Smooth muscle cell (in vitro differentiated cells): ENCODE data around the gene CPA3. TPM values are rescaled to one million over a fixed set of nuclear protein-coding genes. Genes with fewer than 3 reads are reported as not detected.

ENCODE experiments used
- DNase-seq: peaks from one replicate; lab custom pipeline; 2025; ENCODE audit not compliant: unreplicated experiment; lab: John Stamatoyannopoulos, UW
- H2AFZ ChIP-seq: fragments of 200-600 bp; sonication (generic); 2 replicates; pipeline ENCODE4 v1.6.0; 2016; ENCODE audit warnings: antibody characterized with exemption, low read depth, mild to moderate bottlenecking
- H3F3A ChIP-seq: fragments of 200-600 bp; sonication (generic); 2 replicates; pipeline ENCODE4 v1.6.0; 2017; ENCODE audit warnings: antibody characterized with exemption, low read depth
- H3K27ac ChIP-seq: fragments of 200-600 bp; sonication (generic); 2 replicates; pipeline ENCODE4 v1.5.1; 2016; ENCODE audit warnings: low read depth, mild to moderate bottlenecking
- H3K27me3 ChIP-seq: fragments of 200-600 bp; sonication (generic); 2 replicates; pipeline ENCODE4 v1.6.1; 2016; ENCODE audit warnings: low read depth, mild to moderate bottlenecking
- H3K36me3 ChIP-seq: fragments of 200-600 bp; sonication (generic); 2 replicates; pipeline ENCODE4 v1.5.1; 2016; ENCODE audit warnings: low read depth
- H3K4me1 ChIP-seq: fragments of 200-600 bp; sonication (generic); 2 replicates; pipeline ENCODE4 v1.5.1; 2016; ENCODE audit warnings: low read depth
- H3K4me2 ChIP-seq: fragments of 200-600 bp; sonication (generic); 2 replicates; pipeline ENCODE4 v1.6.0; 2016; ENCODE audit warnings: mild to moderate bottlenecking
- H3K4me3 ChIP-seq: fragments of 200-600 bp; sonication (generic); 2 replicates; pipeline ENCODE4 v1.5.1; 2016; ENCODE audit warnings: mild to moderate bottlenecking
- H3K79me2 ChIP-seq: fragments of 200-600 bp; sonication (generic); 2 replicates; pipeline ENCODE4 v1.6.0; 2016; ENCODE audit warnings: low read depth, mild to moderate bottlenecking
- H3K9ac ChIP-seq: fragments of 200-600 bp; sonication (generic); 2 replicates; pipeline ENCODE4 v1.6.0; 2016; ENCODE audit warnings: low read depth
- H3K9me3 ChIP-seq: fragments of 200-600 bp; sonication (generic); replicated peaks from 2 replicates; pipeline ENCODE4 v1.5.1; 2016; ENCODE audit warnings: low read depth
- H4K20me1 ChIP-seq: fragments of 200-600 bp; sonication (generic); 2 replicates; pipeline ENCODE4 v1.6.0; 2016; ENCODE audit warnings: low read depth
- CTCF ChIP-seq: fragments of 200-600 bp; sonication (generic); IDR thresholded peaks from 2 replicates; pipeline ENCODE4 v1.5.1; 2017; ENCODE audit warnings: borderline replicate concordance, mild to moderate bottlenecking, antibody characterized with exemption; ENCODE audit not compliant: insufficient read depth, poor library complexity, severe bottlenecking
- WGBS: methylation state at CpG from one replicate; pipeline ENCODE4 v1.1.7; 2016; ENCODE audit warnings: low lambda C conversion rate; 5-methylcytosine and 5-hydroxymethylcytosine counted together
- polyA plus RNA-seq: library from polyadenylated mRNA; unstranded; fragments of >200 nt; fragmentation: Nextera tagmentation; extraction: Ambion mirVana; gene quantifications from 2 replicates; pipeline ENCODE4 v1.2.1, GENCODE V29; 2016
- total RNA-seq: library from RNA; depleted of rRNA; stranded (reverse); fragments of >200 nt; gene quantifications from 2 replicates; pipeline ENCODE4 v1.2.3, GENCODE V29; 2014

Gene CPA3
- total and polyA plus RNA-seq, 2 experiments from 2014 or later, result not detected

- Histone ChIP-seq H3K4me2 (no peak overlapping the region), H3K4me1 (no peaks in the 10 kb centered on the region), H4K20me1 (no peaks in the 10 kb centered on the region), H3K4me3 (no peak overlapping the region), H3K27ac (no peak overlapping the region), H3F3A (no peaks in the 10 kb centered on the region), H2AFZ (no peak overlapping the region), H3K27me3 (no peaks in the 10 kb centered on the region), H3K9me3 (no peaks in the 10 kb centered on the region), H3K79me2 (no peaks in the 10 kb centered on the region), H3K9ac (no peak overlapping the region), H3K36me3 (no peaks in the 10 kb centered on the region)
- TF ChIP-seq CTCF, result no peak
- WGBS, result 48% methylated on average over 1 of the region's 1 CpG
- DNase-seq, result no peak
Measured at GRCh38 chr3:148873977-148874376, 8.9 kb downstream of the CPA3 start.

DNA sequence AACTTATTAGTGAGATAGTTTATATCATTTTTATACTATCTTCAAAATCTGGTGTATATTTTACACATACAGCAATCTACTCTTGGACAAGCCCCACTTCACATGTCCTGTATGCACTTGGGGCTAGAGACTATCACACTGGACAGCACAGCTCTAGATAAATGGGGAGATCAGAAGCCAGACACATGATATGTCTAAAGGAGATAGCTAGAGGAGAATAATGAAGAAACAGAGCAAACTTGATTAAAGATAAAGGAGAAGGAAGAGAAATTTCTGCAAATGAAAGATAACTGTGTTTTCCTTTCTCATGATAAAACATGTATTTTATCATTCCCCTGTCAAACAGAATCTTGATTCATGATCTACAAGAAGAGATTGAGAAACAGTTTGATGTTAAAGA, 13.0 kb downstream of the CPA3 start:
- no peak overlapping the region for H3K4me2 ChIP-seq
- no peaks in the 10 kb centered on the region for H3K36me3 ChIP-seq
- no peak overlapping the region for H3K27ac ChIP-seq
- H3K9ac ChIP-seq, result no peak overlapping the region
- no peaks in the 10 kb centered on the region for H3K79me2 ChIP-seq
- no peak for TF ChIP-seq CTCF
- no peak for DNase-seq
- no peaks in the 10 kb centered on the region for H3K4me1 ChIP-seq
- H3K9me3 ChIP-seq, result no peaks in the 10 kb centered on the region
- H3K27me3 ChIP-seq, result no peaks in the 10 kb centered on the region
- no peaks in the 10 kb centered on the region for H4K20me1 ChIP-seq
- no peaks in the 10 kb centered on the region for H3F3A ChIP-seq
- no peak overlapping the region for H2AFZ ChIP-seq
- H3K4me3 ChIP-seq, result no peak overlapping the region

- Histone ChIP-seq H3K27ac (no peak overlapping the region), H3K9ac (no peak overlapping the region), H4K20me1 (no peaks in the 10 kb centered on the region), H3K79me2 (no peaks in the 10 kb centered on the region), H3K4me3 (no peak overlapping the region), H3F3A (no peaks in the 10 kb centered on the region), H3K27me3 (no peaks in the 10 kb centered on the region), H3K4me2 (no peak overlapping the region), H3K4me1 (no peaks in the 10 kb centered on the region), H2AFZ (no peak overlapping the region), H3K9me3 (no peaks in the 10 kb centered on the region), H3K36me3 (no peaks in the 10 kb centered on the region)
- no peak for DNase-seq
- TF ChIP-seq CTCF, result no peak
Measured at GRCh38 chr3:148879256-148879655, 14.2 kb downstream of the CPA3 start.

DNA sequence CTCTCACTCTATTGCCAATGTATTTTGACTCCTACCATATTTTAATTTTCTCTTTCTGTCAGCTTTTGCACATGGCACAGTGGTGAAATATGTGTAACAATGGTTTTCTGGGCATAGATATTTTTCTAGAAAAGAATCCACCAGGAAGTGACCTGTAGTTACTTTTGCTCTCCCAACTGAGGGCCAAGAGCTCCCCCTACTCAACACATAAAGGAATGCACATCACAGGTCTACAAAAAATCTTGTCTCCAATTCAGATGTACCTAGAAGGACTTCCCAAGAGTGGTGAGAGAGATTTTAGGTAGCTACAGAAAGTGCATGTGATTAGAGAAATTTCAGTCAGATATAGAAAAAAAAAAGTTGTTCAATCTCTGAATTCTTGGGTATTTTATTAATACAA, 15.6 kb downstream of the CPA3 start:
- H3K4me1 ChIP-seq, result no peaks in the 10 kb centered on the region
- no peaks in the 10 kb centered on the region for H4K20me1 ChIP-seq
- DNase-seq, result no peak
- H3K27me3 ChIP-seq, result no peaks in the 10 kb centered on the region
- no peak overlapping the region for H3K4me3 ChIP-seq
- no peaks in the 10 kb centered on the region for H3K79me2 ChIP-seq
- no peak overlapping the region for H3K27ac ChIP-seq
- no peaks in the 10 kb centered on the region for H3K9me3 ChIP-seq
- H3F3A ChIP-seq, result no peaks in the 10 kb centered on the region
- no peak overlapping the region for H3K9ac ChIP-seq
- H3K36me3 ChIP-seq, result no peaks in the 10 kb centered on the region
- peak; percentile 13 for TF ChIP-seq CTCF
- H3K4me2 ChIP-seq, result no peak overlapping the region
- no peak overlapping the region for H2AFZ ChIP-seq
